GM12874 (cell line): Measurements from ENCODE around the gene AS3MT.

ENCODE experiments used
- TF ChIP-seq, protein P1 (sequence below): IDR thresholded peaks from 2 replicates; pipeline ENCODE4 v1.5.1; 2011; ENCODE audit warnings: low read depth, mild to moderate bottlenecking, control low read depth, low read length, moderate library complexity; ENCODE audit not compliant: insufficient read depth

AS3MT gene

DNA sequence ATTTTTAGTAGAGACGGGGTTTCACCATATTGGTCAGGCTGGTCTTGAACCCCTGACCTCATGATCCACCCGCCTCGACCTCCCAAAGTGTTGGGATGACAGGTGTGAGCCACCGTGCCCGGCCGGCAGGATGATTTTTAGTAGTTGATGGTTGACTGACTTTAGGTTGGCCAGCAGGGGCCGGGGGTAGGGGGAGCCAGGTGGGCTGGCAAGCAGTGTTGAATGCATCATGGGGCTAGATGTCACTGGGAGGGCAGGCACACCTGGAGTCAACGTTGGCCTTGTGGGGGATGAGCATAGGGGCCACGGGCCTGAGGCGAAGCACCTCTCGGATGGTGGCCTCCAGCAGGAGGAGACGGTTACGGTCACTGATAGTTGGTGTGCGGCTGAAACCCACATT is 37.0 kb upstream of the AS3MT start:
- TF ChIP-seq, protein P1, sequence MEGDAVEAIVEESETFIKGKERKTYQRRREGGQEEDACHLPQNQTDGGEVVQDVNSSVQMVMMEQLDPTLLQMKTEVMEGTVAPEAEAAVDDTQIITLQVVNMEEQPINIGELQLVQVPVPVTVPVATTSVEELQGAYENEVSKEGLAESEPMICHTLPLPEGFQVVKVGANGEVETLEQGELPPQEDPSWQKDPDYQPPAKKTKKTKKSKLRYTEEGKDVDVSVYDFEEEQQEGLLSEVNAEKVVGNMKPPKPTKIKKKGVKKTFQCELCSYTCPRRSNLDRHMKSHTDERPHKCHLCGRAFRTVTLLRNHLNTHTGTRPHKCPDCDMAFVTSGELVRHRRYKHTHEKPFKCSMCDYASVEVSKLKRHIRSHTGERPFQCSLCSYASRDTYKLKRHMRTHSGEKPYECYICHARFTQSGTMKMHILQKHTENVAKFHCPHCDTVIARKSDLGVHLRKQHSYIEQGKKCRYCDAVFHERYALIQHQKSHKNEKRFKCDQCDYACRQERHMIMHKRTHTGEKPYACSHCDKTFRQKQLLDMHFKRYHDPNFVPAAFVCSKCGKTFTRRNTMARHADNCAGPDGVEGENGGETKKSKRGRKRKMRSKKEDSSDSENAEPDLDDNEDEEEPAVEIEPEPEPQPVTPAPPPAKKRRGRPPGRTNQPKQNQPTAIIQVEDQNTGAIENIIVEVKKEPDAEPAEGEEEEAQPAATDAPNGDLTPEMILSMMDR: no peak

GRCh38 chr10:102832987-102833386 is 36.3 kb upstream of the AS3MT start:
- TF ChIP-seq, protein P1: no peak

DNA sequence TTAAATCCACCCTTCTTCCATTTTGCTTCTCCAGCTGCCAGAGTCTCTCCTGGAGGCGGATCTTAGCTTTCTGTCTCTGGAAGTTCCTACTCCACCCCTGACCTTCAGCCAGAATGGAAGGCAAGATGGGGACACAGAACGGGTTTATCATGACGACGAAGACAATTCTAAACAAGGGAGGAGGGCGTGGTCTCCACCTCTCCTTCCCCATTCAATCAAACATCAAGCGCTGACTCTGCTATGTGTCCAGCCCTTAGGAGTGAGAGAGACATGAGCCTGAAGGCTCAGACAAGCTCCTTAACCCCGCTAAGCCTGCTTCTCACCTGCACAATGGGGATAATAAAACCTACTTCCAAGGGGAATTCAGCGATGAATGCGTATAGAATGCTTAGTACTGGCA is 35.1 kb upstream of the AS3MT start:
- TF ChIP-seq, protein P1: no peak

GRCh38 chr10:102835007-102835482 is 34.2 kb upstream of the AS3MT start:
- TF ChIP-seq, protein P1: peak; percentile 88

DNA sequence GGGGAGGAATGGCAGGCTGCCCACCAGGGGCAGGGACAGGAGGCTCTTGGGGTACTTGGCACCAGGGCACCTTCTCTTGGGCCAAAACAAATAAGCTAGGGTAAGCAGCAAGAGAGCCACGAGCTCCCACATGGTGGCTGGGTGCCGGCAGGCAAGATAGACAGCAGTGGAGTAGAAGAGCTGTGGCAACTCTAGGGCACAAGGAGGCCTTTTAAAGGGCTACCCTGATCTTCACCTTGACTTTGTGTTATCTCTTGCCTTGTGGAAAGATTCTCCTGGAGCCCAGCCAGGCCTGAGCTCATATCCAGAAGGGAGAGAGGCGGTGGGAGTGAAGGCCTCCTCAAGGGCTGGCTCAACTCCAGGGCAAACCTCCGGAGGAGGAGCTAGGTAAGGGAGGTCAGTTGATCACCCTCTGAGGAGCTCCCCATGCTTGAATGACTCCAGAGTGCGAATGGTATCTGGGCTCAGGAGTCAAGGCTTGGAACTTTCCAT is 32.0 kb upstream of the AS3MT start, which contains the start of gene CYP17A1:
Gene CYP17A1, minus strand, starts transcription at position 184 of the 492 bp plus-strand sequence. Its CDS starts 52 bp downstream, at position 132.
- TF ChIP-seq, protein P1: no peak

DNA sequence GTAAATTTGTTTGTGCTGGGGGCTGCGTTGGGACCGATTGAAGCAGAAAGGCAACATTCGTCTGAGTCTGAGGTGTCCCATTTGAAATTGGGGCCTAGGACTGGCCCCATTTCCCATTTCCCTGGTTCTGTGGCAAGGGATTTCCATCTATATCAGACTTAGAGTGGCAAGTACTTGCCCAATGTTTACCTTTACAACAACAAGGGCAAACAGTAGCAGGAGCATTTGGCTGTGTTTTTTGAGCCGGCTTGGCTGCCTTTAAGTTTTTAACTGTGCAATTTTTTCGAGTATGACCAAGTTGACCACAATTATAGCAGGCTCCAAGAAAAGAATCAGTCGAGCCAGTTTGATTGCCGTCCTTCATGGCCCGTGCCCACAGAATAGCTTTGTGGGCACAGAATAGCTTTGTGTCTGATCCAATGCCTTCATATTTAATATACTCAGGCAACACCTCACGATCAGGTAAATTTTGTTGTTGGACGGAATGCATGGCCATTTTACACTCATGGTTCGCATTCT is 27.4 kb upstream of the AS3MT start:
- TF ChIP-seq, protein P1: no peak

GRCh38 chr10:102845352-102845902 is 23.8 kb upstream of the AS3MT start:
- TF ChIP-seq, protein P1: no peak
